Thyroid gland (tissue), 4 donors: ENCODE measurements around the gene PLAU. TPM values are rescaled to one million over a fixed set of nuclear protein-coding genes. Genes with fewer than 3 reads are reported as not detected.
A peak's percentile ranks its signal among the peaks of the same experiment; 100 is the strongest.

Experiments
- DNase-seq, 2 donors: peaks; one replicate each; pipeline ENCODE4 v3.0.0-alpha.2; 2019
- H3K27ac ChIP-seq, 3 donors: fragments of 200-600 bp; sonication (generic); 1 replicate in 2 of 3; 2 replicates in 1 of 3; pipeline ENCODE4 v1.5.1; 2016 to 2019; ENCODE audit warnings: mild to moderate bottlenecking in 1 of 3, moderate library complexity in 1 of 3
- H3K27me3 ChIP-seq: fragments of 200-600 bp; sonication (generic); one replicate; pipeline ENCODE4 v1.5.1; 2019
- H3K36me3 ChIP-seq, 2 donors: fragments of 200-600 bp; sonication (generic); one replicate each; pipeline ENCODE4 v1.5.1; 2016 to 2019
- H3K4me1 ChIP-seq, 2 donors: fragments of 200-600 bp; sonication (generic); one replicate each; pipeline ENCODE4 v1.5.1; 2017 to 2019
- H3K4me3 ChIP-seq, 3 donors: fragments of 200-600 bp; sonication (generic); replicated peaks in 1 of 3; 1 replicate in 2 of 3; 2 replicates in 1 of 3; pipeline ENCODE4 v1.5.1; 2016; ENCODE audit warnings: mild to moderate bottlenecking in 1 of 3
- H3K9me3 ChIP-seq: fragments of 200-600 bp; sonication (generic); one replicate; pipeline ENCODE4 v1.5.1; 2017
- POLR2A ChIP-seq, 2 donors: fragments of 450-650 bp; IDR thresholded peaks; one replicate each; pipeline ENCODE4 v1.6.1; 2017; ENCODE audit warnings: antibody characterized with exemption in 2 of 2, mild to moderate bottlenecking in 2 of 2, moderate library complexity in 1 of 2
- WGBS, 2 donors: methylation state at CpG; one replicate each; pipeline ENCODE4 v1.1.5; 2017; 5-methylcytosine and 5-hydroxymethylcytosine counted together
- intact Hi-C: fragments of 100-400 bp; cut with DNase I; formaldehyde crosslinking; loops from one replicate; pipeline ENCODE4 v1.15.1; 2023
- total RNA-seq, 4 donors: library from RNA; depleted of rRNA; stranded (reverse); fragments of >200 nt; gene quantifications; one replicate each; pipeline ENCODE4 v1.2.3, GENCODE V29; 2016
- TF ChIP-seq, protein P1 (sequence below), 6 experiments: fragments of 200-600 bp in 3 of 6; fragments of 450-650 bp in 3 of 6; sonication (generic) in 3 of 6; IDR thresholded peaks; one replicate each; pipeline ENCODE4 v1.5.1; 2016 to 2019; ENCODE audit warnings: antibody characterized with exemption in 6 of 6, mild to moderate bottlenecking in 2 of 6, inconsistent platforms in 1 of 6, moderate library complexity in 1 of 6

Gene PLAU
- total RNA-seq, 4 donors from 2014 or later: 3.8 to 13.3 (median 7.3) TPM

GRCh38 chr10:73910401-73910763, 550 bp upstream of the PLAU start:
- no peak for DNase-seq
- no peak overlapping the region for H3K27ac ChIP-seq
- WGBS, 2 donors: 71 to 76% methylated on average over 9 of the region's 9 CpGs
- TF ChIP-seq POLR2A (IDR thresholded peaks at IDR 0.05): no peak
- TF ChIP-seq, protein P1, sequence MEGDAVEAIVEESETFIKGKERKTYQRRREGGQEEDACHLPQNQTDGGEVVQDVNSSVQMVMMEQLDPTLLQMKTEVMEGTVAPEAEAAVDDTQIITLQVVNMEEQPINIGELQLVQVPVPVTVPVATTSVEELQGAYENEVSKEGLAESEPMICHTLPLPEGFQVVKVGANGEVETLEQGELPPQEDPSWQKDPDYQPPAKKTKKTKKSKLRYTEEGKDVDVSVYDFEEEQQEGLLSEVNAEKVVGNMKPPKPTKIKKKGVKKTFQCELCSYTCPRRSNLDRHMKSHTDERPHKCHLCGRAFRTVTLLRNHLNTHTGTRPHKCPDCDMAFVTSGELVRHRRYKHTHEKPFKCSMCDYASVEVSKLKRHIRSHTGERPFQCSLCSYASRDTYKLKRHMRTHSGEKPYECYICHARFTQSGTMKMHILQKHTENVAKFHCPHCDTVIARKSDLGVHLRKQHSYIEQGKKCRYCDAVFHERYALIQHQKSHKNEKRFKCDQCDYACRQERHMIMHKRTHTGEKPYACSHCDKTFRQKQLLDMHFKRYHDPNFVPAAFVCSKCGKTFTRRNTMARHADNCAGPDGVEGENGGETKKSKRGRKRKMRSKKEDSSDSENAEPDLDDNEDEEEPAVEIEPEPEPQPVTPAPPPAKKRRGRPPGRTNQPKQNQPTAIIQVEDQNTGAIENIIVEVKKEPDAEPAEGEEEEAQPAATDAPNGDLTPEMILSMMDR (IDR thresholded peaks at IDR 0.05): no peak
- no peaks in the 10 kb centered on the region for H3K27me3 ChIP-seq
- intact Hi-C loops: no loop called here
- no peaks in the 10 kb centered on the region for H3K9me3 ChIP-seq
- H3K4me1 ChIP-seq: peaks cover 17 to 57% of the 10 kb centered on the region in 2 donors
- peak overlapping the region in 1 of 3 donors; percentile 54 for H3K4me3 ChIP-seq
- no peaks in the 10 kb centered on the region for H3K36me3 ChIP-seq

- Histone ChIP-seq H3K4me1 (peaks cover 17 to 50% of the 10 kb centered on the region in 2 donors), H3K9me3 (no peaks in the 10 kb centered on the region), H3K4me3 (peak overlapping the region; percentile 15 to 54 (median 25)), H3K27me3 (no peaks in the 10 kb centered on the region), H3K27ac (peak overlapping the region; percentile 4 to 69 (median 62)), H3K36me3 (no peaks in the 10 kb centered on the region)
- peak in 1 of 2 donors; percentile 32 for DNase-seq
- WGBS, 2 donors: 14 to 15% methylated on average over 7 to 8 of the region's 14 CpGs
- no peak for TF ChIP-seq POLR2A (IDR thresholded peaks at IDR 0.05)
- TF ChIP-seq, protein P1 (IDR thresholded peaks at IDR 0.05): no peak
- intact Hi-C loops: no loop called here
Measured at GRCh38 chr10:73911553-73912004, 647 bp downstream of the PLAU start.

DNA sequence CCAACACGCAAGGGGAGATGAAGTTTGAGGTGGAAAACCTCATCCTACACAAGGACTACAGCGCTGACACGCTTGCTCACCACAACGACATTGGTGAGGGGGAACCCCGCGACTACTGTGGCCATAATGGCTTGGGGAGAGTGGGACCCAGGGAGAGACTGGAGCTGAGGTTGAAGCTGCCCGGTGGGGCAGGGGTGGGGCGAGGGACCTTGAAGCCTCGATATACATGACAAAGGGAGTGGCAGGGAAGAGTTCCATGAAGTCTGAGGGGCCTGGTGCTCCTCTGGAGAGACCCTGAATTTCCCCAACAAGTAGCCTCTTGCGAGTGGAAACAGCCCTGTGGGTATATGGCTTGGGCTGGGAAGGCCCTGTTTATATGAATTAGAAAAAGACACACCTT, 3.1 kb downstream of the PLAU start:
- no peaks in the 10 kb centered on the region for H3K9me3 ChIP-seq
- H3K4me3 ChIP-seq: no peak overlapping the region
- peaks cover 17 to 30% of the 10 kb centered on the region in 2 donors for H3K4me1 ChIP-seq
- H3K27ac ChIP-seq: no peak overlapping the region
- WGBS, 2 donors: 88 to 92% methylated on average over 10 of the region's 10 CpGs
- TF ChIP-seq POLR2A (IDR thresholded peaks at IDR 0.05): no peak
- TF ChIP-seq, protein P1 (IDR thresholded peaks at IDR 0.05): no peak
- intact Hi-C loops: no loop called here
- no peaks in the 10 kb centered on the region for H3K27me3 ChIP-seq
- DNase-seq: no peak
- H3K36me3 ChIP-seq: no peaks in the 10 kb centered on the region

DNA sequence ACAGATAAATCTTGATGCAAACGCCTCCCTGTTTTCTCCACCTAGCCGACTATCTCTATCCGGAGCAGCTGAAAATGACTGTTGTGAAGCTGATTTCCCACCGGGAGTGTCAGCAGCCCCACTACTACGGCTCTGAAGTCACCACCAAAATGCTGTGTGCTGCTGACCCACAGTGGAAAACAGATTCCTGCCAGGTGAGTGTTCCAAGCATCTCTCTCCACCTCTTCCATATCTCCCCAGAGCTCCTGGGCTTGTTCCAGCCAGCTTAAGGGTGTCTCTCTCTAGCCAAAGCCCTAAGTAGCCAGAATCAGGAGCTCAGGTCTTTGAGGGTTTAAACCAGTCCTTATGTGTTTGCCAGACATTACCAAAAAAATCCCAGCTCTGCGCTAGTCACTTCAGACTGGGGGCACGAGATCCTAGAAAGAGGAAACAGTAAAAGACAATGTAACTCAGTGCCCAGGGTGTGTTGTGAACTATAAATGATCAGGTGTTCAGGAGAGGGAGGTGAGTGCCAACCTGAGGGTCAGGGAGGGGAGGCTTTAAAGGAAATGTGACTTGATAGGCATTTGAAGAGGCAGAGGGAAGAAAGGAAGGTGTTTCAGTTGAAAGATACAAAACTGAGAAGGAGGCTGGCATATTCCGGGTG, 4.4 kb downstream of the PLAU start:
- Histone ChIP-seq H3K36me3 (no peaks in the 10 kb centered on the region), H3K9me3 (no peaks in the 10 kb centered on the region), H3K4me3 (no peak overlapping the region), H3K4me1 (peaks cover 22 to 33% of the 10 kb centered on the region in 2 donors), H3K27me3 (no peaks in the 10 kb centered on the region), H3K27ac (no peak overlapping the region)
- WGBS, 2 donors: 75 to 77% methylated on average over 8 of the region's 8 CpGs
- intact Hi-C loops: no loop called here
- DNase-seq: no peak
- TF ChIP-seq POLR2A (IDR thresholded peaks at IDR 0.05): no peak
- TF ChIP-seq, protein P1 (IDR thresholded peaks at IDR 0.05): no peak

- TF ChIP-seq, protein P1 (IDR thresholded peaks at IDR 0.05): no peak
- no peak for TF ChIP-seq POLR2A (IDR thresholded peaks at IDR 0.05)
- intact Hi-C loops: no loop called here
- Histone ChIP-seq H3K4me1 (peaks cover 11 to 22% of the 10 kb centered on the region in 2 donors), H3K27me3 (no peaks in the 10 kb centered on the region), H3K4me3 (no peak overlapping the region), H3K27ac (peak overlapping the region in 1 of 3 donors; percentile 1), H3K9me3 (no peaks in the 10 kb centered on the region), H3K36me3 (no peaks in the 10 kb centered on the region)
- WGBS, 2 donors: 66 to 77% methylated on average over 5 of the region's 5 CpGs
- DNase-seq: no peak
Measured at GRCh38 chr10:73916761-73917470, 6.0 kb downstream of the PLAU start.
